ENCODE measurements around the gene MED29.

The MED29 gene, protein sequence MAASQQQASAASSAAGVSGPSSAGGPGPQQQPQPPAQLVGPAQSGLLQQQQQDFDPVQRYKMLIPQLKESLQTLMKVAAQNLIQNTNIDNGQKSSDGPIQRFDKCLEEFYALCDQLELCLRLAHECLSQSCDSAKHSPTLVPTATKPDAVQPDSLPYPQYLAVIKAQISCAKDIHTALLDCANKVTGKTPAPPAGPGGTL

DNA sequence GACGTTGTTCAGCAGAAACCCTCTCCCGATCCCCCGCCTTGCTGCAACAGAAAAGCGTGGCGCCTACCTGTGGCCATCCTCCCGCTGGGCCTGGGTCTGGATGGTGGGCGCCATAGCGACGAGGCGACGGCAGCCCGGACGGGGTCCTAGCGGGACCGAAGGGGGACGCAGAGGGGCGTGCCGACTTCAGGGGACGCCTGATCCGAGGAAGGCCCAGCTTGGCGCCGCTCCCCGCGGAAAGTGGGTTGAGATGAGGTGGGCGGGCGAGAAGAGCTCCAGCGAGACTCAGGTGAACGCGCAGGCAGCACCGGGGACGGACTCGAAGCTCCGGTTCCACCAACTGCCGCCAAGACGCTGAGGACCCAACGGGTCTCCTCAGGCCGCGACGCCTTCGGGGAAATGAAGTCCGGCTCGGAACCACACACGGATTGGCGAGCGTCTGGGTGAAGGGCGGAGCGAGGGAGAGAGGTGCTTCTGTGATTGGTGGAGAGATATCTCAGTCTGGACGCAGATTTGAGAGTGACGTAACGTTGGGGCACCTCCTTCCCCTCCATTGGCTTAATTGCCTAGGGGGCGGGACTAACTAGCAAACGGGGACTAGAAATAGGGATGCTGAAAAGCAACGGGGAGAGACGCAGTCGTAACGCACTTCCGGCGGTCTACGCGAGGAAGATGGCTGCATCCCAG, at the start of gene MED29, which contains the start of gene PAF1:
TSS of gene MED29 (plus strand) at position 628 of the 687 bp plus-strand sequence. CDS start at position 673, 45 bp downstream.
TSS of gene PAF1 (minus strand) at position 356 of the 687 bp plus-strand sequence. CDS start at position 114, 242 bp downstream.
- peak; percentile 100 for DNase-seq

DNA sequence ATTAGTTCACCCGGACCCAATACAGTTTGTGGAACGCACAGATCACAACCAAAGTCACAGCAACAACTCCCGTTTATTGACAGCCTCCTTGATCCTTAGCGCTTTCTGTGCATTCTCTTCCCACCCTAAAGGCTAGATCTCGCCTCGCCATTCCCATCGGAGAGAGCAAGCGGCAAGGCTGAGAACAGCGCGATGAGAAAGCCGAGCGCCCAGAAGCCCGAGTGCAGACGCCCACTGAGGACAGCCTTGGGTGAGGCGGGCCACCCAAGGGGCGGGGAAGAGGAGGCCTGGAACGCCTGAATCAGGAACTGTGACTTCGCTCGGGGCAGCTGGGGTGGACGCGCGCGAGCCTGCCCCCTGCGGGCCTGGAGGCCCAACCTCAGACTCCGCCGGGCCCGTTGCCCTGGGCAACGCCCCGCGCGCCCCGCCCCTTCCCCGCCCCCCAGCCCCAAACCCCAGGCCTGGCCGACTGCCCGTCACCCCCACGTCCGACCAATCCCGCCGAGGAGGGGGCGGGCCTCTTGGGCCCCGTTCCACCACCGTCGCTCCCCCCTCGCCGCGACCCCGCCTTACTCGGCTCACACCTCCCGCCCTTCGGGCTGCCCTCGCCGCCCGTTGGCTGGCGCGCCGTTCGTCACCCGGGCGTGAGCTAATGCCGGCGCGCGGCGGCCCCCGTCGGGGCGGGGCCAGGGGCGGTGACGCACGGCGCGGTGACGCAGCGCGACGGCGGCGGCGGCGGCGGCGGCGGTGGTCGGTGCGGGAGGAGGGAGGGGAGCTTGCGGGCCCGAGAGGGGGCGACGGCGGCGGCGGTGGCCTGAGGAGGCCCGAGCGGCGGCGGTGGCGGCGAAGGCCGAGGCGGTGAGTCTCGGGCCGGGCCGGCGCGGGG, 49.2 kb upstream of the MED29 start, which contains the start of gene SAMD4B:
TSS of gene SAMD4B (plus strand) at position 703 of the 886 bp plus-strand sequence. CDS start 14,473 bp downstream, outside the sequence.
- DNase-seq: peak; percentile 98 to 99

DNA sequence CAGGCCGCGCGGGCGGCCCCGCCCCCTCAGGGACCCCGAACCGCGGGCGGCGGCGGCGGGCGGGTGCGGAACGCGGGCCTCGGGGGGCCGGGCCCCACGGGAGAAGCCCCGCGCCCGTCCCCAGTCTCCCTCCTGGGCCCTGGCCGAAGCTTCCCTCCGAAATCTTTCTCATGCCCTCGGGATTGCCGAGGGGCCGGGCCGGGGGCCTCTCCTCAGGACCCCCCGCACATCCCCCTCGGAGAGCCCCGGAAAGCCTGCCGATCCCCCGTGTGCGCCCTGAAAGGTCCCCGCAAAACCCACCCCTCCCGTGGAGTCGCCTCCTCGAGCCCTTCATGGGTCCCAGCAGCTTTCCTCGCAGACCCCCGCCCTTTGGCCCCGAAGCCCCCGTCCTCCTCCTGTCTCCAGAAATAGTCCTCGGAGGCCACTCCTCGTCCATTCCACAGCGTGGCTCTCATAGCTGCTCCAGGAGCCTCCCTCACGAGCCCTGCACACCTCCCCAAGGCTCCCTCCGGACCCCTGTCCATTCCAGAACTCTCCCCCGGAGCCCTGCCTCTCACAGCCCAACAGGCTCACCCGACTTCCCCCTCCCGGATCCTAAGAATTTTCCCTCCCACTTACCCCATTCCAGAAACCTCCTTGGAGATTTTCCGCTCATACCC, 48.4 kb upstream of the MED29 start:
- DNase-seq: no peak

DNA sequence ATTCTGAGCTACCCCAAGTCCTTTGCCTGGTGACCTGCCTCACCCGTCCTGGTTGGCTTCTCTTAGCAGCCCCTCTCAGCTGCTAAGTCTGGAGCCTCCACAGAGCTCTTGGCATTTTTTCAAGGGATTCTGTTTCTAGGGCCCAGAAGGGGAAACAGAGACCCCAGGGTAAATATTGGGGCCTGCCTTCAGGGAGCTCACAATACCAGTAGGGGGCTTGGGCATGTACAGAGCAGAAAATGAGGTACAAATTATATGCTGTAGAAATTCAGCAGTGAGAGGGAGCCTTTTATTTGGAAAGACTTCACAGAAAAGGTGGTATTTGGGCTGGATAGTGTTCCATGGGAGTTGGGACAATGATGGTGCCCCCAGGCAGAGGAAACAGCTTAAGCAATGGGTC, 45.2 kb upstream of the MED29 start:
- DNase-seq: no peak

DNA sequence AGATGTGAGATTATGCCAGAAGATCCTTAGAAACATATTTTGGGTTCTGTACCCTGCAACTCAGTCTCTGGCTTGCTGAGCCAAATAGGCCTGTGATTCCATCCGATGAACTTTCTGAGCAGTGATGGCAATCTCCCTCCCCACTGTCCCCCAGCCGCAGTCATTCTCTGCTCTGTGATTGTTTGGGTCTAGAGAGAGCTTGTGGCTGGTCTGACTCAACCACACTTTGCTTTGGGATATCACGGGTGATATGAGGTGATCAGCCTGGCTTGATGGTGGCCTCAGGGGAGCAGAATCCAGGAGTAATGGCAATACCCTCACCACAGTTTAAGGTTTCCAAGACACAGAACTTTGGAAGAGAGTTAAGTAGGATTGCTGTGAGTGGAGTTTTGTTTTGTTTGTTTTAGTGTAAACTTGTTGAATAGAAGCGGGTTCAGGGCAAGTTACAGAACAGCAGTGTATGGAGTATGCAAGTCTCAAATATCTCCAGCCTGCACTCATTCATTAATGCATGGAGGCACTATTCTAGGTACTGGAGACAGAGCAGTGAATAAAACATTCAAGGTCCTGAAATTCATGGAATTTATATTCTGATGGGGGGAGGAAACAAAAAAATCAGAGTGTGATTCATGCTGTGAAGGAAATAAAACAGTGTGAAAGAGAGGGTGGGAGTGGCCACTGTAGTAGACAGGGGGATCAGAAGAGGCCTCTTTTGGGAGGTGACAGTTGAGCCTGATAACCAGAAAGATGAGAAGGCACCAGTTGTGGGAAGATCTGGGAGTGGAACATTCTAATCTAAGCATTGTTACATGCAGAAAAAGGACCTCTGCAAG, 43.6 kb upstream of the MED29 start:
- DNase-seq: no peak

DNA sequence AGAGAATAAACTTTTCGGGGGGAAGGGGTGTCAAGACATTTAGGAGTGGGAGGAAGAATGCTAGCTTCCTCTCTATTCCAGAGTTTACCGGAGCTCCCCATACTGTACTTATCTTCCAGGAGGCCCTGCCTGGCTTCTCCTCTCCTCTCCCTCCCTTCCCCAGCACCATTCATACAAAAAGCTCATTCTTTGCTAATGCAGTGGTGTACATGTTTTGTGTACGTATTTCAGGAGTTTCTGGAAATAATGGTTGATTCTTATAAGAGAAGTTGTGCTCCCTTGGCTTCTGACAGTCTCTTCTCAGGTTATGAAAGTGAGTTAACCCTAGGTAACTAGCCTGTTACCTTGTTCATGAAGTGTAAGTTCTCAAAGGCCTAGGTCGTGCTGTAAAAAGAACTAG, 41.9 kb upstream of the MED29 start:
- DNase-seq: no peak

DNA sequence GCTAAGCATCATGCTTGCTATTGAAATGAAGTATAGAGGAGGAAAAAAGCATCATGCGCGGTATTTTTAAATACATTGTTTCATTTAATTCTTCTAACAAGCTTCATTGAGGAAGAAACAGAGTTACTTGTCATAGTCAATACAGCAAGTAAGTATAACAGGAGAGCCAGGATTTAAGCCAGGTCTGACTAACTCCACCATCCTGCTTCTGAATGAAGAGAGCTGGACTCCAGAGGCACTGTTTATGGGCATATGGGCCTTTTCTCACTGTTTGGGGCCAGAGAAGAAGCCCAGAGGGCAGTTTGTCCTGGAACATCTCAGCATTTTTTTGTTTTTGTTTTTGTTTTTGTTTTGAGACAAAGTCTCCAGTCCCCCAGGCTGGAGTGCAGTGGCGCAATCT, 41.0 kb upstream of the MED29 start:
- DNase-seq: no peak

DNA sequence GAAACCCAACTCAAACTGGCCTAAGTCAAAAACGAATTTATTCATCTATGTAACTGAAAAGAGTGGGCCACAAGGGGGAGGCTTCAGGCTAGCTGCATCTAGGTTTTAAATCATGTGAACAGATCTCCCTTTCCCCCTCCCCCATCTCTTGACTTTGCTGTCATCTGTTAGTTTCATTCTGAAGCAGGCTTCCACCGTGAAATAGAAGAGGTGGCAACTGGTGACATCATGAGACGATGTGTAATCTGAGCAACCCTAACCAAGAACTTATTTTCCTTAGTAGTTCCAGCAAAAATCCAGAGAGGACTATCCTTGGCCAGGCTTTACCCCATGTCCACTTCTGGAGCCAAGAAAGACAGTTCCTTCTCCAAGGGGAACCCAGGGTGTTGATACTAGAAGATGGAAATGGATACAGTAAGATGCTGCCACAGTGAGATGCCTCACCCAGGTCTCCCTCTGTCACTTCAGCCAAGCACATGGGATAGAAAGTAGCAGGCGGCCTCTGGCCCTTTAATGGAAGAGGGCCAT, 39.6 kb upstream of the MED29 start:
- DNase-seq: no peak

DNA sequence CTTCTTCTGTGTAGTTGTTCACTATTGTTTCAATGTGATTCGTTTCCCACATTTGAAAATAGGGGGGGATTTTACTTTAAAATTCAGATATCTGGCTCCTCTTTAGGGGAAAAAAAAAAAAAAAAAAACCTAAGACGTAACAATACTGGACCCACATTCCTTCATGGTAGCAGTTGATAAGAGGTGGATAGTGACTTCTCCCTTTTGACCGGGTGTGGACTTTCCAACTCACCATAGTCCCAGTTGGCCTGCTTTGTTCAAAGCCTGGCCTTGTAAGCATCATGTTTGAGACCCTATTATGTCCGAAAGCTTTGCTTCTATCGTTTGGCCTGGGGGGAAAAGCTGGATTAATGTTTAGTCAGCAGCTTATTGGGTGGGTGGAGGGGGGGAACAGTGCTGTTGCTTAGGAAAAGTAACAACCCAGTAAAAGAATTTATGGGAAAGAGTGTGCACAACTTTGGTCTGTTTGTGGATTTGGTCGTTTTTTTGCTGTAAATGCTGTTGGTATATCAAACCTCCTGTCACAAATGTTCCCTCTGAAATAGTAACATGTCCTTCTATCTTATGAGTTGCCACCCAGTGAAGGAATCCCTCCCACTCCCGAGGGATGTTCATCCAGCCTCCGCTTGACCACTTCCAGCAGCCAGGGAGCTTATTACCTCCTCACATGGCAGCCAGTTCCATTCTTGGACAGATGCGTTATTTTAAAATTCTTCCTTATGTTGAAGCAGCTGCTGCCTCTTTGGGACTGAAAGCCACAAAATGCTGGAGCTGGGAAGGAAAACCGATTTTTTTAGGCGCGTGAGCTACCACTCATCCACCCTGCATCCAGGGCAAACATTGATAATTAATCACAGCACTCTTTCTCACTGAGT, 38.6 kb upstream of the MED29 start:
- DNase-seq: no peak

DNA sequence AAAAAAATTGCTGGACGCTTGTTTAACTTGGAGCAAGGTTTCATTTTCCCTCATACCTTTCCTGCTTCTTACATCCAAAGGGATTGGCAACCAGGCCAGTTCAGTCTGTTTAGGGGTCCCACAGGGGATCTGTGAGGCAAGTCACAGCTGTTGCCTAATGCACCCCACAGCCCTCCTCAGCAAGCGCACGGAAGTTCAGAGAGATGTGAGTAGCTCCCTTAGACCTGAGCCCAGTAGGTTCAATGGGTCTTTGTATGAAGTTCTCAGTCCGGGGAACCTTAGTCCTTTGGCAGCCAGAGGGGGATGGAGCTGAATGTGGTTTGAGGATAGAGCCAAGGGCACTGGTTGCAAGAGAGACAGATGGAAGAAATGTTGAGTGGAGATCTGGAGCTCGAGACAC, 35.9 kb upstream of the MED29 start:
- DNase-seq: no peak

DNA sequence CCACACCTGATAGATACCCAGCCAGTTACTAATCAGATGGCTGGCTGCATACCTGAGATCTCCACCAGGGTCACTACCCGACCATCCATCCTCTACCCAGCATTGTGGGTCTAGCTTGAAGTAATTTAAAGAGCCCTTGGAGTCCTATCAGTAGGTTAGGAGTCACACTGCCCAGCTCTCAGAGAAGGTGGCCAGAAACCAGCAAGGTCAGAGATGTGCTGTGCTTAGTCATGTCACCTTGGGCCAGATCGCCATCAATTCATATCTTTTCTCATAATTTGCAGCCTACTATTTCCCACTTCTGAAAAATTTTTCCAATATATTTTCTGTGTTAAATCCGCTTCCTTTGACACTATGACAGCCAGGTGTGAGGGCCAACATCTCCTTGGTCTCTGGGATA, 35.1 kb upstream of the MED29 start:
- DNase-seq: no peak

DNA sequence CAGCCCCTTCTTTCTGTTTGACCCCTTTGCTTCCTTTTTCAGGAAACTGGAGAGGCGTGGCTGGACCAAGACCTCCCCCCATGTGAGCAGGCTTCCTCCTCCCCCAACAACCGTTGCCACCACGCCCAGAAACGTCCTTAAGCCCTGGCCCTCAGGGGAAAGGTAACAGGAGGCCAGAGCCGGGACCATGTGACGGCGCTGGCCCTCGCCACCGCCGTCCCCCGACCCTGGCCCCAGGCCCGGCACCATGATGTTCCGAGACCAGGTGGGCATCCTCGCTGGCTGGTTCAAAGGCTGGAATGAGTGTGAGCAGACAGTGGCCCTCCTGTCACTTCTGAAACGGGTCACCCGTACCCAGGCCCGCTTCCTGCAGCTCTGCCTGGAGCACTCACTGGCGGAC, 34.5 kb upstream of the MED29 start:
- DNase-seq: no peak

DNA sequence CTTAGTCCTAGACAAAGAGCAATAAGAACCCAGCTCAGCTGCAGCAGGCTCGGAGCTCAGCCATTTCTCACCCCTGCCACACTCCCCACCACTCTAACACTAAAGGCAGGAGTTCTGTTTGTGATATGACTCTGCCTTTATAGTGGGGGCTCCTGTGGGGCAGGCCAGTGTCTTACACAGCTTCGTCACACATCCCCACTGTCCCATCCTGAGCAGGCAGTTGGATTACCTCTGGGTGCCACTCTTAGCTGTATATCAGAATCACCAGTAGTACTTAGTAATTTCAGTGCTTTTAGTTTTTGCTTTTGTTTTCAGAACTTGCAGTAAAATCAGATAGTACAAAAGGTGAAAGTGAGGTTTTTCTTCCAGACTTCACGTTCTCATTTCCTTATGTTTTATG, 32.2 kb upstream of the MED29 start:
- DNase-seq: no peak

DNA sequence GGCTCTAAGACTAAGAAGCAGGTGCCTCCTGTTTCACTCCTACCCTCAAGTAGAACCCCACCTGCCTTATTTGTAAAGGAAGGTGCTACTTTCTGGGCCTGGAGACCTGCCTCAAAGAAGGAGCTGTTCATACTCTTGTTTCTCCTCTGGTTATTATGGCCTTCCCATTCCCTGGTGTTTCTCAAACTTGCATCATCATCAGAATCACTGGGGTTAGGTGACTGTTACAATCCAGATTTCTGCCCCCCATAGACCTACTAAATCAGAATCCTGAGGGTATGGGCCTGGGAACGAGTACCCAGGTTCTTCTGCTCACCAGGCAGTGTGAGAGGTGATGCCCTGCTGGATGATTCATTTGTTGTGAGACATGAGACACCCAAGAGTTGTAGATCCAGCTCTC, 30.6 kb upstream of the MED29 start:
- DNase-seq: no peak

DNA sequence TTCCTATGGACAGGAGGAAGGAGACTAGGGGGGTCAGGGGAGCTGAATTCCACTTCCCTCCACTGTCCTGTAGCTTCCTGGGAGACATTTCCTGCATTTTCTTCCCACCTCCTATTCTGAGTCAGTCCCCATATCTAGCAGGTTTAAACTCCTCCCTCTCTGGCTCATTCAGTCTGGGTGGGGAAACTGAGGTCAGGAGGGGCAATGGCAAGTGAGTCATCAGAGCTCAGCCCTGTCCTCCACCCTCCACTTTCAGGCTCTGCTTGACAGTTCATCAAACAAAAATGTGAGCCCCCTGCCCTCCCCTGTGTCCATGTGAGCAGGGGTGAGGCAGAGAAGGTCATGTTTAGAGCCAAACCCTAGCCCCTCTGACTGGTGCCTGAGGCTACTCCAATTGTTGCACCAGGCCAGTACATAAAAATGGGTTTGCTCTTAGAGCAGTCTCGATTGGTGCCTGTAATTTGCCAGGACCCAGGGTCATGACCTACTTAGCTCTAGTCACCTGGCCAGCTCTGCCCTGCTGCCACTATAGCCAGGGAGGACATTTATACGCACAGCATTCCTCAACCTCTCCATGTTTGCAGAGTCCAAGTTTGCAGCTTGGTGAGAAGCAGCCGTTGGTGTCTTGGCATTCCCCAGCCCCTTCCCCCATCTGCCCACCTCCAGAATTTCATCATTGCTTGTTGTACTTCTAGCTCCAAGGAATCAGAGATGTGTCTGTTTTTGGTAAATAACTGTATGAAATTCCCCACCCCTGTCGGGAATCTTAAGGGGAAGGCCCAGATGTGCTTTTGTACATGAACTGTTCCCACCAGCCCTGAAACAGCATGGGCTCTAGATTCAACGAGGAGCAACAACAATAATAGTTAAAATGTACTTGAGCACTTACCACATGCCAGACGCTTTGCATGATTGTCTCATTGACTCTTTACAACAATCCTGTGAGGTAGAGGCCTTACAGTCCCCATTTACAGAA, 28.2 kb upstream of the MED29 start:
- DNase-seq: no peak

DNA sequence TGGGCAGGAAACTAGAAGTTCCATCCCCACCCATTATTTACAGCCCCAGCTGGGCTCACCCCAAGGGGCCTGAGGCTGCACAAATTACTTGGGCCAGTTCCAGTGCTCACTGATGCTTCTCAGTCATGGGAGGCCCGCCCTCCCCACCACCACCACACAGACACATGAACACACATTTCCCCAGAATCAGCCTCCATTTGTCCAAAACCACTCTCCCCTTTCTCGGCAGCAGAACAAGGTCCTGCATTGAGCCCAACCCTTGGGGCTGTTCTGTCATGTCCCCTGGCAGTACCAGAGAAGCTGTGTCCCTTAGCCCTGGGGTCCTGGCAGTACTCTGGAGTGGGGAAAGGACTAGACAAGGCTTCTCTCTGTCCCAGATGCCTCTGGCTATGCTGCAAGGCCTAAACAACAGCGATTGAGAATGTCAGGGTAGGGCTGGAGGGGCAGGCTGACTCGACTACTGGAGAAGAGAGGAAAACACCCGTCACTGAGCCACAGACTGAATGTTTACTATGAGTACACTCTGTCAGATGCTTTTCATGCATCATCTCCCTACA, 27.2 kb upstream of the MED29 start:
- DNase-seq: no peak

DNA sequence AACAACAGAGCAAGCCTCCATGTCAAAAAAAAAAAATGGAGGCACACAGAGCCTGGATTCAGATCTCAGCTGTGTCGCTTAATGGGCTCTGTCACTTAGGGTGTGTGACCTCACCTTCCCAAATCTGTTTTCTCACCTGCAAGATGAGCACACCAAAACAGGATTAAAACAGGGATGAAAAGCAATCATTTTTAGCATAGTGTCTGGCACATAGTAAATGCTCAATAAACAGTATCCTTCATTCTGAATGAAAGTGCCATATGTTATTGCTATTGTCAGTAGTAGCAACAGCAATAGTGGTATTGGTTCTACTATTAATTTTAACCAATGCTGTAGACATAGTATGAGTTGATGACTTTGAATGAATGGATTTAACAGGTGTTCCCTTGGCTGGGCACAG, 25.6 kb upstream of the MED29 start:
- DNase-seq: no peak

DNA sequence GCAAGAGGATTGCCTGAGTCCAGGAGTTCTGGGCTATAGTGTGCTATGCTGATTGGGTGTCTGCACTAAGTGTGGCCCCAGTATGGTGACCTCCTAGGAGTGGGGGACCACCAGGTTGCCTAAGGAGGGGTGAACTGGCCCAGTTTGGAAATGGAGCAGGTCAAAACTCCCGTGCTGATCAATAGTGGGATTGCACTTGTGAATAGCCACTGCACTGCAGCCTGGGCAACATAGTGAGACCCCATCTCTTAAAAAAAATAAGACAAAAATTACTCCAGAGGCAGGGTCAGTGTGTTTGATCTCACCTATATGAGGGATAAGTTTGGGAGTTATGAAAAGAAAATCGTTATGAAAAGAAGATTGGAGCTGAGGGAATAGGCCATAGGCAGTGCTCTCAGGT, 22.0 kb upstream of the MED29 start:
- DNase-seq: no peak

DNA sequence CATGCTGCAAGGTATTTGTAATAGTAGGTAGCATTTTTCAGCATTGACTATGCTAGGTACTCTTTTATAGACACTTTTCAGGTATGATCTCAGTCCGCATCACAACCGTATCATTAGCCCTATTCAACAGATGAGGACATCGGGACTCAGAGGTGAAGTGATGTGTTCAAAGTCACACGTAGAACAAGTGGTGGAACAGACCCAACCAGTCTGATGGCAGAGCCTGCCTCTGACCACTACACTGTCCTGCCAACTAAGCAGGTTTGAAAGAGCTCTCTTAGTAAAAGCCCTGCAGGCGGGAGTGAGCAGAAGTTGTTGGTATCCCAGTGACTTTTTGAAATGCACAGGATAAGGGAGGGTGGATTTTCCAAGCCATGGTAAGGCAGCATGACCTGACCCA, 20.4 kb upstream of the MED29 start:
- DNase-seq: no peak
